ENCODE data around the gene ZNF366.

GRCh38 chr5:72508241-72509170 is 1.3 kb upstream of the ZNF366 start:
- TF ChIP-seq CTCF (IDR thresholded peaks at IDR 0.05) (no peak), POLR2A (IDR thresholded peaks at IDR 0.05) (no peak)
